Cortex of kidney (tissue), 1 donor: ENCODE measurements around the gene TDRD1.

Experiments
- DNase-seq: peaks from one replicate; lab custom pipeline; 2025; lab: John Stamatoyannopoulos, UW

The TDRD1 gene

GRCh38 chr10:114239117-114239993 is 60.2 kb downstream of the TDRD1 start, which contains the start of gene VWA2:
VWA2 (plus strand) TSS chr10:114239254; CDS start chr10:114248714, 9,460 bp downstream.
- no peak for DNase-seq

DNA sequence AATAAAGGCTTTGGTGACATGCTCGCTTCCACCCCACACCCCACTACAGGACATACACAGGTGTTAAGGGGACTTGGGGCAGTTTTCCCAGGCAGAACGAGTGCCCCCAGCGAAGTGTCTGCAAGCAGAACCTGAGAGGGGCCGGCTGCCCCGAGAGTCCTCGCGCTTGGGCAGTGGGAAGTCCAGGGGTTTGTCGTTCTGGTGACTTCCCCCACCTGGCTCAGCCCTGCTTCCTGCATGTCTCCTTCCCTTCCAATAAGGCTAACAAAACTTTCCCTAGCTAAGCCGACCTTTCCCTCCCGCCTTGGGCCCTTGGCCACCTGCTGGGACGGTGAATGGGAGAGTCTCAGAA is 60.8 kb downstream of the TDRD1 start:
- DNase-seq, result no peak

DNA sequence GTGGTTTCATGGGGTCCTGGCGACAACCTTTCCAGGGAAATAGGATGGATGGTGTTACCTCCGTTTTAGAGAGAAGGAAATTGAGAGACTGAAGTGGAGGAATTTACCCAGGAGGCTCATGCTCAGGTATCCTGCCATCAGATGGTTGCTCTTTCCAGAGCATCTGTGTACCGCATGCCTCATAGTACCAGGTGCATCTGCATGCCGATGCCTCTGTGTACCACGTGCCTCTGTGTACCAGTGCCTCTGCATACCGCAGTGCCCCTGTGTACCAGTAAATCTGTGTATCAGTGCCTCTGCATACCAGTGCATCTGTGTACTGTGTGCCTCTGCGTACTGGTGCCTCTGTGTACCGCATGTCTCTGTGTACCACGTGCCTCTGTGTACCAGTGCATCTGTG is 63.1 kb downstream of the TDRD1 start:
- DNase-seq, result no peak

DNA sequence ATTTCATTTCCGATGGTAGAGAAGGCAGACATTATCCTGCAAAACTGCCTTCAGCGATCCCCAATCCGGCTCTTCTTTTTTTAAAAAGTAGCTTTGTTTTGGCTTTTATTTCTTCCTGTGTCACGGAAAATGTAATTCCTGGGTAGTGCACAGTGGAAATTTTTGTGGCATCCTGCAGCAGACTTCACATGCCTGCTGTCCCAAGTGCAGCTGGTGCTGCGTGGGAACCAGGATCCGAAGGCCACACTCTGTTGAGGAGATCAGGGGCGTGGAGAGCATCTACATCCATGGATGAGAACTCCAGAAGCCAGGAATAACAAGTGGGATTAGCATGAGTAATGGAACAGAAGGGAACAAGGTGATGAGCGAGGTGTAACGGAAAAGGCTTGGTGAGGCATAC is 64.5 kb downstream of the TDRD1 start:
- no peak for DNase-seq

DNA sequence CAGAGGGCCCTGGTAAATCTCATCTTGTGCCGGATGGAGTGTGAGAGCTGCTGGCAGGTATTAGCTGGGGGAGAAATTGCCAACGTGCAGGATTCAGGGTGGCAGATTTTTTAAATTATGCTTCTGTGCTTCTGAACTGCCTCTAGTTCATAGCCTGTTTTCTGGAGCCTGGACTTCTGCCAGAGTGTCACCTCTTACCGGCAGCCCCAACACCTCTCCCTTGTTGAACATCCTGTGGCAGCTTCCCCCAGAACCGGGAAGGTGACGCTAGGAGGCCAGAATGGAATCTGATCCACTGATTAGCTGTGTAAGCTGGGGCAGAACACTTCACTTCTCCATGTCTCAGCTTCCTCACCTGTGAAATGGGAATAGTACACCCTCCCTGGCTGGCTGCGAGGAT is 65.0 kb downstream of the TDRD1 start:
- DNase-seq, result no peak

- no peak for DNase-seq
Observed at GRCh38 chr10:114245121-114245791, 66.1 kb downstream of the TDRD1 start.

DNA sequence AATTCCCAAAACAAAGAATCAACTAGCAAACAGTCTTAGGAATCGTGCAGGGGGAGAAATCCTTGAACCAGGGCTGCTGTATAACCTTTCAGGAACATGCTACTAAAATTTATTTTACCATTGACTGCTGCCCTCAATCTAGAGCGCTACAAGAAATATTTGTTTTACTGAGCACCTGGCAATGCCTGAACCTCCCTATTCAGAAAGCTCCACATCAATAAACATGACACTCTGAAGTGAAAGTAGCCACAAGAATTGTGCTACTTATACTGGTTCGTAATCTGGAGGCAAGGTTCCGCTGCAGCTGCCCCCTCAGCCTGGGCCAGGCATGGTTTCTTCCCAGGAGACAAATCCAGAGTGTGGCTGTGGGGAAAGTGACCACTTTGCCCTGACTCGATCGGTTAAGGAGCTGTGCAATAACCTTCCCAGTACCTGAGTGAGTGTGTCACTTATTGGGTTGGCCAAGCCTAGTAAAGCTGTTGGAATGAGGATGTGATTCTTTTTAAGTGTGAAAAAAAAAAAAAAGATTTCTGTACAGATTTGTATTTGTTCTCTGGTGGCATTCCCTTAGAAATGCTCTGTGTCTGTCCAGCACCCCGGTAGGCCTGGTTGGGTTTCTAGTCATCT is 67.6 kb downstream of the TDRD1 start:
- DNase-seq, result no peak

- DNase-seq, result no peak
Observed at GRCh38 chr10:114250236-114250635, 71.1 kb downstream of the TDRD1 start.

DNA sequence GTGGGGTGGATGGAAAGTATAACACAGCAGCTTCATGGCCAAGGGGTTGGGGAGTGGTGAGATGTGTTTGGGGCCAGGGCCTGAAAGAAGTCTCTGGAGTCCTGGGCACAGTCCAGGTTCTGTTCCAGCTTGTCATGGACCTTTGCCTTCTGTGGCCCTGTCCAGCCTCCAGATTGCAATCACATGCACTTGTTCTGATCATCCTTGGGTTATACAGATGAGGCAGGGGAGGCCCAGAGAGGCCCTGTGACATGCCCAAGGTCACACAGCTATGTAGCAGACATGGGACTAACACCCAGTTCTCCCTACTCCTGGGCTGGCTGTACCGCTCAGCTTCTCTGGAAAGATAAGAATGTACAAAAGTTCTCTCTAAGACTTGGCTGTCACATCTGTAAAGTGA is 71.6 kb downstream of the TDRD1 start:
- DNase-seq, result no peak

DNA sequence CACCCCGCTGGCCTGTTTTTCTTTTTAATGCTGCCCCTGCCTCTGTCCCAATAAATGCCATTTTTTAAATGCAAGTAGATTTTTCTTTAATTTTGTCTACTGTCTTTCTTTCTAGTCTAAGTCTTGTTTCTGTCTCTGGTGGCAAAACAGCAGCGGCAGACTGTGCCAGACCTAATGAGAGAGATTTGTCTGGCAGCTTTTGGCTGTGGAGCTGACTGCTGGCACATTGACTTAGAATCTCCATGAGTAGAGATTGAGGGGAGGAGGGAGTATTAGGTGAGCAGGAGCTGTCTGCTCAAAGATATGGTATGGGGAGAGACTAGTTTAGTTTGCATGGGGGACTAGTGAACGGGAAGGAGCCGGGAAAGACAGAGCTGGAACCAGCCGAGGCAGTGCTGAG is 72.9 kb downstream of the TDRD1 start:
- DNase-seq, result no peak

GRCh38 chr10:114252883-114253282 is 73.7 kb downstream of the TDRD1 start:
- no peak for DNase-seq

GRCh38 chr10:114255227-114255626 is 76.1 kb downstream of the TDRD1 start:
- no peak for DNase-seq

- DNase-seq, result no peak
Observed at GRCh38 chr10:114256008-114256765, 77.0 kb downstream of the TDRD1 start.

- no peak for DNase-seq
Observed at GRCh38 chr10:114256822-114257221, 77.7 kb downstream of the TDRD1 start.

GRCh38 chr10:114257498-114257897 is 78.3 kb downstream of the TDRD1 start:
- DNase-seq, result no peak

DNA sequence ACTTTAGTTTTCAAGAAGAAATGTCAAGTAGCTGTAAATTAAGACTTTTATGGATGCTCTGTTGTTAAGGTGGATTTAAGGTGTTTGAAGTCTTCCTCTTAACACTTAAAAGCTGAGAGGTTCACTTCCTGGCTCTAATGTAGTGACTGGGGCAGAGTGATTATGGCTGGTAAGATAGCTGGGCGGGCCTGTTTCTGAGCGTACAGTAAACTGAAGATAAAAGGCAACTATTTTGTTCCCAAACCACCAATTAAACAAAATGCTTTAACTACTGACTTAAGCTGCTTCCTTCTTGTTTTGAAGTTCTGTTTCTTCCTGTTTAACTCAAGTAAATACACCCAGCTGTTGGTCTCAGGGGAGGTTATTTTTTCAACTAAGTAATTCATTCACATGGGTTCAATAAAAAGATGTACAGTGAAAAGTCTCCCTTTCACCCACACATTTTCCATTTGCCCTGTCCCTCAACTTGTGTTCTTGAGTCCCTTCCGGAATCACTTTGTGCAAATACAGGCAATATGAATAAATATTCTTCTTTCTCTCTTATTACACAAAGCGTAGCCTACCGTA is 79.2 kb downstream of the TDRD1 start:
- no peak for DNase-seq

DNA sequence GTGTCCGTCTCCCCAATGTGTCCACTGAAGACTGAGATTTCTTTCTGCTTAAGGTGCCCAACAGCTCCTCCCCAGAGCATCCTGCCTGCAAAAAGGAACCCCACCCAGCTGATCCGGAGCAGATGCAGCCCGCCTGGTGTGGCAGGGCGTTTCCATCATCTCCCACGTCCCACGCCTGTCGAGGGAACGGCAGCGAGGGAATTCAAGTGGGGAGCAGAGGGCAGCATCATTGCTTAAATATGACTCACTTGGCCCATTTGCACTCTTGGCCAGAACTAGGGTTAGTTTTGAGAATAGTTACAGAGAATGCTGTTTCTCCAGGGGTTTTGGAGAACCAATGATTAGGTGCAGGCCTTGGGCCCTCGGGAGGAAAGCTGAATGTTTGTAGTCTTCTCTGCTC is 80.7 kb downstream of the TDRD1 start:
- no peak for DNase-seq

- DNase-seq, result no peak
Observed at GRCh38 chr10:114260366-114260765, 81.2 kb downstream of the TDRD1 start.

- no peak for DNase-seq
Observed at GRCh38 chr10:114261076-114261475, 81.9 kb downstream of the TDRD1 start.

DNA sequence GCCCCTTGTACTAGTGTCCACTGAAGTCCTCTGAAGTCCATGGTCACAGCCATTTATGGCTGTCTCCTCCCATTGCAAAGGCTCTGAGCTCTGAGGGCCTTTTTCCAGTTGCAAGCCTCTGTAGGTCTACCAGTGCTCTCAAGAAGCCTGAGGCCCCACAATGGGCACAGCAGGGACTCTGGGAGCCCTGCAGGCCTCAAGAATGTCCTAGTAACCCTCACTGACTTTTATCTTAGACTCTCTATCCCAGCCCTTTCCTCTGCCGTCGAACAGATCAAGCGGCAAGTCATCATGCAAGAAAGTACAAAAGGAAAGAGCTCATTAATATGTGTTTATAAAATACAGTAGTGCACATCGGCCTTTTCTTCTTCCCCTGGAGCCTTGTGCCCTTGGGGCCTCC is 83.3 kb downstream of the TDRD1 start:
- no peak for DNase-seq

DNA sequence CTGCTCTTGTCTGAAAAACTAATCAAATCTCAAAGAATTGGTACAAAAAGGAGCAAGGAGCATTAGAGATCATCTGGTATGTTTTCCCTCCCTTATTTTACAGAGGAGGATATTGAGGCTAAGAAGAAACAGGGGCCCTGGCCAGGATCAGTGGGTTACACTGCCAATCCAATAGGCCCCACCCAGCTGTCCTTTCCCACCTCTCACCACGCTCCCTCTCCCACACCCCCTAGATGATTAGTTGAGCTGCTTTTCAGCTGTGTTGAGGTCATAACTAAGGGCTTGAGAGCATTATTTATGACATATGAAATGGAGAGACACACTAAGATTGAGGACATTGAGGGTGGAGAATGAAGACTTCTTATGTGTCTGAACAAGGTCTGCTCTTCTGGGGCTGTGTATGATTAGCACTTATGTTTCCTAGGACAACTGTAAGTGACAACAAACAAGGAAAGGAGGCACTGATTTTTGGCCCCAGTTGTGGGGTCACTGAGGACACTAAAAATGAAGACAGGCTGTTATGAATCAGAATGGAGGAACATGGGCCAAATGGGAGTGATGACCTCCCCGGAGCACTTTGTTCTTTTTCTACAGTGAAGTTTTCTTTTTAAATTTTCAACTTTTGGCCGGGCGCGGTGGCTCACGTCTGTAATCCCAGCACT is 86.4 kb downstream of the TDRD1 start:
- DNase-seq, result no peak
